Mononuclear cell (primary cell): ENCODE measurements around the gene C8G. TPM values are rescaled to one million over a fixed set of nuclear protein-coding genes. Genes with fewer than 3 reads are reported as not detected.

Source experiments
- H3K27me3 ChIP-seq: 2 replicates; pipeline ENCODE4 v1.6.0; 2011; ENCODE audit warnings: low read length, control low read depth; ENCODE audit not compliant: insufficient read depth
- H3K4me1 ChIP-seq: 2 replicates; pipeline ENCODE4 v1.5.1; 2011; ENCODE audit warnings: mild to moderate bottlenecking, low read length, control low read depth; ENCODE audit not compliant: insufficient read depth
- H3K4me3 ChIP-seq: 2 replicates; pipeline ENCODE4 v1.5.1; 2011; ENCODE audit warnings: mild to moderate bottlenecking, low read length, moderate library complexity
- H3K9me3 ChIP-seq: 2 replicates; pipeline ENCODE4 v1.5.1; 2011; ENCODE audit warnings: low read depth, mild to moderate bottlenecking, control low read depth, low read length
- total RNA-seq: library from RNA; depleted of rRNA; stranded (reverse); fragments of >200 nt; gene quantifications from one replicate; pipeline ENCODE4 v1.2.3, GENCODE V29; 2012

C8G gene
- total RNA-seq, 1 donor, result not detected

- Histone ChIP-seq H3K27me3 (no peaks in the 10 kb centered on the region), H3K4me1 (peaks cover 19% of the 10 kb centered on the region), H3K4me3 (no peak overlapping the region), H3K9me3 (no peaks in the 10 kb centered on the region)
Observed at GRCh38 chr9:136952876-136953770, 8.1 kb downstream of the C8G start.

- Histone ChIP-seq H3K4me1 (peaks cover 23% of the 10 kb centered on the region), H3K27me3 (no peaks in the 10 kb centered on the region), H3K4me3 (no peak overlapping the region), H3K9me3 (no peaks in the 10 kb centered on the region)
Observed at GRCh38 chr9:136953771-136954269, 8.8 kb downstream of the C8G start.

- Histone ChIP-seq H3K27me3 (no peaks in the 10 kb centered on the region), H3K9me3 (no peaks in the 10 kb centered on the region), H3K4me3 (no peak overlapping the region), H3K4me1 (peaks cover 25% of the 10 kb centered on the region)
Observed at GRCh38 chr9:136954270-136955083, 9.4 kb downstream of the C8G start.

- H3K4me3 ChIP-seq, result no peak overlapping the region
- peaks cover 27% of the 10 kb centered on the region for H3K4me1 ChIP-seq
- no peaks in the 10 kb centered on the region for H3K9me3 ChIP-seq
- no peaks in the 10 kb centered on the region for H3K27me3 ChIP-seq
Observed at GRCh38 chr9:136955202-136955942, 10.3 kb downstream of the C8G start.

- no peaks in the 10 kb centered on the region for H3K9me3 ChIP-seq
- peaks cover 26% of the 10 kb centered on the region for H3K4me1 ChIP-seq
- no peak overlapping the region for H3K4me3 ChIP-seq
- no peaks in the 10 kb centered on the region for H3K27me3 ChIP-seq
Observed at GRCh38 chr9:136955943-136956335, 10.9 kb downstream of the C8G start.

- Histone ChIP-seq H3K4me3 (no peak overlapping the region), H3K4me1 (peaks cover 32% of the 10 kb centered on the region), H3K27me3 (no peaks in the 10 kb centered on the region), H3K9me3 (no peaks in the 10 kb centered on the region)
Observed at GRCh38 chr9:136956604-136957003, 11.6 kb downstream of the C8G start.

- H3K27me3 ChIP-seq, result no peaks in the 10 kb centered on the region
- no peak overlapping the region for H3K4me3 ChIP-seq
- H3K4me1 ChIP-seq, result peaks cover 39% of the 10 kb centered on the region
- H3K9me3 ChIP-seq, result no peaks in the 10 kb centered on the region
Observed at GRCh38 chr9:136957461-136957860, 12.4 kb downstream of the C8G start.

- H3K27me3 ChIP-seq, result no peaks in the 10 kb centered on the region
Observed at GRCh38 chr9:136957901-136958300, 12.9 kb downstream of the C8G start.

GRCh38 chr9:136958473-136958872, 13.4 kb downstream of the C8G start:
- Histone ChIP-seq H3K4me3 (no peak overlapping the region), H3K9me3 (no peaks in the 10 kb centered on the region), H3K27me3 (no peaks in the 10 kb centered on the region), H3K4me1 (peaks cover 47% of the 10 kb centered on the region)

More at GRCh38 chr9:136957901-136958300, 12.9 kb downstream of the C8G start:
- Histone ChIP-seq H3K4me3 (no peak overlapping the region), H3K9me3 (no peaks in the 10 kb centered on the region), H3K4me1 (peaks cover 44% of the 10 kb centered on the region)

GRCh38 chr9:136958898-136959850, 14.1 kb downstream of the C8G start:
- Histone ChIP-seq H3K27me3 (no peaks in the 10 kb centered on the region), H3K9me3 (no peaks in the 10 kb centered on the region), H3K4me1 (peaks cover 50% of the 10 kb centered on the region), H3K4me3 (no peak overlapping the region)

- Histone ChIP-seq H3K9me3 (no peaks in the 10 kb centered on the region), H3K4me1 (peaks cover 56% of the 10 kb centered on the region), H3K4me3 (no peak overlapping the region), H3K27me3 (no peaks in the 10 kb centered on the region)
Observed at GRCh38 chr9:136960212-136960937, 15.3 kb downstream of the C8G start.

- Histone ChIP-seq H3K9me3 (no peaks in the 10 kb centered on the region), H3K27me3 (no peaks in the 10 kb centered on the region), H3K4me3 (no peak overlapping the region), H3K4me1 (peaks cover 60% of the 10 kb centered on the region)
Observed at GRCh38 chr9:136960938-136961275, 15.9 kb downstream of the C8G start.

- Histone ChIP-seq H3K4me3 (no peak overlapping the region), H3K4me1 (peaks cover 65% of the 10 kb centered on the region), H3K9me3 (no peaks in the 10 kb centered on the region), H3K27me3 (no peaks in the 10 kb centered on the region)
Observed at GRCh38 chr9:136961279-136962065, 16.4 kb downstream of the C8G start.
